ENCODE results near the gene ZSCAN1.

- TF ChIP-seq POLR2A (IDR thresholded peaks at IDR 0.05) (no peak), CTCF (IDR thresholded peaks at IDR 0.05) (no peak), EP300 (IDR thresholded peaks at IDR 0.05) (no peak)
Observed at GRCh38 chr19:58040751-58041525, 7.1 kb downstream of the ZSCAN1 start.
